Neural cell (in vitro differentiated cells): ENCODE results near the gene RPL26. TPM values are rescaled to one million over a fixed set of nuclear protein-coding genes. Genes with fewer than 3 reads are reported as not detected.

Experiments
- H2AFZ ChIP-seq: fragments of 200-600, 300-800 bp; sonication (generic), shearing (Covaris generic); 2 replicates; pipeline ENCODE4 v1.6.0; 2014; ENCODE audit warnings: low read depth, mild to moderate bottlenecking, antibody characterized with exemption, low read length, moderate library complexity
- H3F3A ChIP-seq: fragments of 200-600 bp; shearing (Covaris generic); 2 replicates; pipeline ENCODE4 v1.6.1; 2016; ENCODE audit warnings: mild to moderate bottlenecking, moderate library complexity, mixed read lengths, antibody characterized with exemption, low read length; ENCODE audit not compliant: insufficient read depth, poor library complexity, severe bottlenecking
- H3K27ac ChIP-seq: fragments of 200-600, 300-800 bp; sonication (generic), shearing (Covaris generic); 2 replicates; pipeline ENCODE4 v1.5.1; 2014; ENCODE audit warnings: mild to moderate bottlenecking, low read length, moderate library complexity
- H3K27me3 ChIP-seq: fragments of 300-800, 200-600 bp; sonication (generic), shearing (Covaris generic); 2 replicates; pipeline ENCODE4 v1.6.0; 2014; ENCODE audit warnings: mild to moderate bottlenecking, low read depth, low read length, moderate library complexity; ENCODE audit not compliant: insufficient read depth
- H3K36me3 ChIP-seq: fragments of 300-800, 200-600 bp; sonication (generic), shearing (Covaris generic); 2 replicates; pipeline ENCODE4 v1.5.1; 2014; ENCODE audit warnings: mild to moderate bottlenecking, antibody characterized with exemption, low read length, moderate library complexity; ENCODE audit not compliant: insufficient read depth
- H3K4me2 ChIP-seq: fragments of 300-800, 200-600 bp; sonication (generic), shearing (Covaris generic); 2 replicates; pipeline ENCODE4 v1.6.0; 2014; ENCODE audit warnings: mild to moderate bottlenecking, low read length
- H3K4me3 ChIP-seq: fragments of 300-800, 200-600 bp; sonication (generic), shearing (Covaris generic); 2 replicates; pipeline ENCODE4 v1.5.1; 2014; ENCODE audit warnings: mild to moderate bottlenecking, low read length, moderate library complexity
- H3K79me2 ChIP-seq: fragments of 200-600 bp; shearing (Covaris generic); replicated peaks from 2 replicates; pipeline ENCODE4 v1.6.0; 2014; ENCODE audit warnings: mild to moderate bottlenecking, low read length, moderate library complexity; ENCODE audit not compliant: insufficient read depth
- H3K9ac ChIP-seq: fragments of 300-800, 200-600 bp; sonication (generic), shearing (Covaris generic); 2 replicates; pipeline ENCODE4 v1.6.1; 2016; ENCODE audit warnings: mild to moderate bottlenecking, low read length, mixed read lengths
- H3K9me2 ChIP-seq: fragments of 200-600 bp; shearing (Covaris generic); 2 replicates; pipeline ENCODE4 v1.6.1; 2016; ENCODE audit warnings: mild to moderate bottlenecking, low read length, mixed read lengths; ENCODE audit not compliant: insufficient read depth
- H3K9me3 ChIP-seq: fragments of 200-600, 300-800 bp; sonication (generic), shearing (Covaris generic); 2 replicates; pipeline ENCODE4 v1.6.1; 2016; ENCODE audit warnings: mild to moderate bottlenecking, mixed run types, low read length, moderate library complexity, mixed read lengths
- H4K20me1 ChIP-seq: fragments of 200-600 bp; shearing (Covaris generic); 2 replicates; pipeline ENCODE4 v1.6.1; 2016; ENCODE audit warnings: mild to moderate bottlenecking, mixed run types; ENCODE audit not compliant: insufficient read depth
- EP300 ChIP-seq: fragments of 450-650 bp; conservative IDR thresholded peaks from 2 replicates; pipeline ENCODE4 v1.6.1; 2014; ENCODE audit warnings: antibody characterized with exemption, mild to moderate bottlenecking, moderate library complexity; ENCODE audit not compliant: poor library complexity, severe bottlenecking
- EZH2 ChIP-seq: fragments of 200-600, 300-800 bp; shearing (Covaris generic), sonication (generic); IDR thresholded peaks from 2 replicates; pipeline ENCODE4 v1.6.1; 2014; ENCODE audit warnings: antibody characterized with exemption, low read length, borderline replicate concordance, mild to moderate bottlenecking; ENCODE audit not compliant: insufficient read depth, poor library complexity, severe bottlenecking
- MXI1 ChIP-seq: fragments of 450-650 bp; conservative IDR thresholded peaks from 2 replicates; pipeline ENCODE4 v1.6.1; 2014; ENCODE audit warnings: antibody characterized with exemption, mild to moderate bottlenecking; ENCODE audit not compliant: poor library complexity, severe bottlenecking
- POLR2AphosphoS5 ChIP-seq: IDR thresholded peaks from 2 replicates; pipeline ENCODE4 v1.6.1; 2012
- RAD21 ChIP-seq: fragments of 450-650 bp; conservative IDR thresholded peaks from 2 replicates; pipeline ENCODE4 v1.6.1; 2014; ENCODE audit warnings: antibody characterized with exemption, mild to moderate bottlenecking, moderate library complexity
- SMC3 ChIP-seq: fragments of 450-650 bp; conservative IDR thresholded peaks from 2 replicates; pipeline ENCODE4 v1.6.1; 2014; ENCODE audit warnings: antibody characterized with exemption, mild to moderate bottlenecking, moderate library complexity; ENCODE audit not compliant: poor library complexity
- TAF1 ChIP-seq: IDR thresholded peaks from 2 replicates; pipeline ENCODE4 v1.6.1; 2012; ENCODE audit warnings: low read depth
- polyA plus RNA-seq: library from polyadenylated mRNA; depleted of rRNA; stranded (reverse); fragments of >200 nt; gene quantifications from 2 replicates; pipeline ENCODE4 v1.2.3, GENCODE V29; 2014
- TF ChIP-seq, protein P1 (sequence below): IDR thresholded peaks from 2 replicates; pipeline ENCODE4 v1.6.1; 2012; ENCODE audit warnings: borderline replicate concordance
- TF ChIP-seq, protein P2 (sequence below): fragments of 450-650 bp; IDR thresholded peaks from 2 replicates; pipeline ENCODE4 v1.5.1; 2014; ENCODE audit warnings: antibody characterized with exemption, mild to moderate bottlenecking, moderate library complexity; ENCODE audit not compliant: poor library complexity, severe bottlenecking

RPL26 gene
- polyA plus RNA-seq, 1 donor from 2014 or later: 4,061 TPM

DNA sequence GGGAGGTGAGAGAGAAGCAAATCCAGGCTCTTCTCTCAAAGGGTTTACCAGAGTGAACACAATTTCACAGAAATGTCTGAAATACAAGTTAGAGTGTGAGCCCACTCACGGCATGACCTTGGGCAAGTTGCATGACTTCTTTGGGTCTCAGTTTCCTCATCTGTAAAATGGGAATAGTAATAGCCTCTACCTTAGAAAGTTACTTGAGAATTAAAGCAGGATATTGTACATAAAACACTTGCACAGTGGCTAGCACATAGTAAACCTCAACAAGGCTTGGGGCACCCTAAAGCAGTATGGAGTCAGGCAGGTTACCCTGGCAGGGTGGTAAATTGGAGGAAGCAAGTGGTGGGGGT is 27.9 kb upstream of the RPL26 start:
- Histone ChIP-seq H3K27ac (no peak overlapping the region), H2AFZ (no peak overlapping the region), H3K9ac (no peak overlapping the region), H3K4me3 (no peak overlapping the region), H3K9me2 (no peaks in the 10 kb centered on the region), H3K79me2 (no peaks in the 10 kb centered on the region), H3K36me3 (no peaks in the 10 kb centered on the region), H3K27me3 (no peaks in the 10 kb centered on the region), H3K9me3 (no peaks in the 10 kb centered on the region), H4K20me1 (no peaks in the 10 kb centered on the region), H3K4me2 (no peak overlapping the region), H3F3A (no peaks in the 10 kb centered on the region)
- TF ChIP-seq MXI1 (no peak), EP300 (no peak), RAD21 (no peak), TAF1 (no peak), POLR2AphosphoS5 (no peak), SMC3 (no peak), EZH2 (no peak)
- TF ChIP-seq, protein P1, sequence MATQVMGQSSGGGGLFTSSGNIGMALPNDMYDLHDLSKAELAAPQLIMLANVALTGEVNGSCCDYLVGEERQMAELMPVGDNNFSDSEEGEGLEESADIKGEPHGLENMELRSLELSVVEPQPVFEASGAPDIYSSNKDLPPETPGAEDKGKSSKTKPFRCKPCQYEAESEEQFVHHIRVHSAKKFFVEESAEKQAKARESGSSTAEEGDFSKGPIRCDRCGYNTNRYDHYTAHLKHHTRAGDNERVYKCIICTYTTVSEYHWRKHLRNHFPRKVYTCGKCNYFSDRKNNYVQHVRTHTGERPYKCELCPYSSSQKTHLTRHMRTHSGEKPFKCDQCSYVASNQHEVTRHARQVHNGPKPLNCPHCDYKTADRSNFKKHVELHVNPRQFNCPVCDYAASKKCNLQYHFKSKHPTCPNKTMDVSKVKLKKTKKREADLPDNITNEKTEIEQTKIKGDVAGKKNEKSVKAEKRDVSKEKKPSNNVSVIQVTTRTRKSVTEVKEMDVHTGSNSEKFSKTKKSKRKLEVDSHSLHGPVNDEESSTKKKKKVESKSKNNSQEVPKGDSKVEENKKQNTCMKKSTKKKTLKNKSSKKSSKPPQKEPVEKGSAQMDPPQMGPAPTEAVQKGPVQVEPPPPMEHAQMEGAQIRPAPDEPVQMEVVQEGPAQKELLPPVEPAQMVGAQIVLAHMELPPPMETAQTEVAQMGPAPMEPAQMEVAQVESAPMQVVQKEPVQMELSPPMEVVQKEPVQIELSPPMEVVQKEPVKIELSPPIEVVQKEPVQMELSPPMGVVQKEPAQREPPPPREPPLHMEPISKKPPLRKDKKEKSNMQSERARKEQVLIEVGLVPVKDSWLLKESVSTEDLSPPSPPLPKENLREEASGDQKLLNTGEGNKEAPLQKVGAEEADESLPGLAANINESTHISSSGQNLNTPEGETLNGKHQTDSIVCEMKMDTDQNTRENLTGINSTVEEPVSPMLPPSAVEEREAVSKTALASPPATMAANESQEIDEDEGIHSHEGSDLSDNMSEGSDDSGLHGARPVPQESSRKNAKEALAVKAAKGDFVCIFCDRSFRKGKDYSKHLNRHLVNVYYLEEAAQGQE: no peak
- TF ChIP-seq, protein P2, sequence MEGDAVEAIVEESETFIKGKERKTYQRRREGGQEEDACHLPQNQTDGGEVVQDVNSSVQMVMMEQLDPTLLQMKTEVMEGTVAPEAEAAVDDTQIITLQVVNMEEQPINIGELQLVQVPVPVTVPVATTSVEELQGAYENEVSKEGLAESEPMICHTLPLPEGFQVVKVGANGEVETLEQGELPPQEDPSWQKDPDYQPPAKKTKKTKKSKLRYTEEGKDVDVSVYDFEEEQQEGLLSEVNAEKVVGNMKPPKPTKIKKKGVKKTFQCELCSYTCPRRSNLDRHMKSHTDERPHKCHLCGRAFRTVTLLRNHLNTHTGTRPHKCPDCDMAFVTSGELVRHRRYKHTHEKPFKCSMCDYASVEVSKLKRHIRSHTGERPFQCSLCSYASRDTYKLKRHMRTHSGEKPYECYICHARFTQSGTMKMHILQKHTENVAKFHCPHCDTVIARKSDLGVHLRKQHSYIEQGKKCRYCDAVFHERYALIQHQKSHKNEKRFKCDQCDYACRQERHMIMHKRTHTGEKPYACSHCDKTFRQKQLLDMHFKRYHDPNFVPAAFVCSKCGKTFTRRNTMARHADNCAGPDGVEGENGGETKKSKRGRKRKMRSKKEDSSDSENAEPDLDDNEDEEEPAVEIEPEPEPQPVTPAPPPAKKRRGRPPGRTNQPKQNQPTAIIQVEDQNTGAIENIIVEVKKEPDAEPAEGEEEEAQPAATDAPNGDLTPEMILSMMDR: no peak

DNA sequence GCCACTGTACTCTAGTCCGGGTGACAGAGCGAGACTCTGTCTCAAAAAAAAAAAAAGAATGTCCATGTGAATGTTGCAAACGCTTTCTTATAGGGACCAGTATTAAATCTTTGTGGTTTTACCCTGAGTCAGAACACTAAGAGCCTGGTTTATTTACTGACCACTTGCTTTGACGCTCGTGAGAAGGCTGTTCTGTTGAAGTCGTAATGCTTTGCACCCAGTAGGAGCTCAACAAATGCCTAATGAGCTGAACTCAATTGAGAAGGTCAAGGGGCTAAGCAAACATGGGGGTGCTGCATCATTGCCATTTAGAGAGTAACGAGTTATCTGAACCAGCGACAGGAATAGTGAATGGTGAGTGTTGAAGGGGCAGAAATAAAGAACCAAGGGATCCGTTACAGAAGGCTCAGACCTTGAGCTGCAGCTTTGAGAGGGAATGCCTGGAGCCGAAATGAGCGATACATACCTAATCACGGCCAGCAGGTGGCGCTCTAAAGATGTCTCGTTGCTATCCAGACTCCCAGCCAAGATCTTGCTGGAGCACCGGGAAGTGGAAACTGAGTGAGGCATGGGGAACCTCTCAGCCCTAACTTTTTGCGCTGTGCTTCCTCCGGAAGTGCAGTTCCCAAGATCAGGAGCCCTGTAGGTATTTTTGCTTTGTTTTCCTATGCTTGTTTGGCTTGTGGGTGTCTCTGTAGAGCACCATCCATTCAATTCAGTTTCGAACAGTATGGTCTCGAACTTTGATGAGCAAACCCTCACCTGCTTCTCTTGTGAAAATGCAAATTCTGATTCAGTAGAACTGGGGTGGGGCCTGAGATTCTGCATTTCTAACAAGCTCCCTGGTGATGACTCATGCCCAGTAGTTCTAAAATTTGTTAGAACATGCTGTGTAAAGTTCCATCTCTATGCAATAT is 27.2 kb upstream of the RPL26 start:
- Histone ChIP-seq H2AFZ (no peak overlapping the region), H3K9ac (no peak overlapping the region), H3F3A (no peaks in the 10 kb centered on the region), H3K27me3 (no peaks in the 10 kb centered on the region), H3K4me2 (no peak overlapping the region), H4K20me1 (no peaks in the 10 kb centered on the region), H3K36me3 (no peaks in the 10 kb centered on the region), H3K4me3 (no peak overlapping the region), H3K9me2 (no peaks in the 10 kb centered on the region), H3K9me3 (no peaks in the 10 kb centered on the region), H3K27ac (no peak overlapping the region), H3K79me2 (no peaks in the 10 kb centered on the region)
- TF ChIP-seq, protein P1: no peak
- TF ChIP-seq, protein P2: peak; percentile 85
- TF ChIP-seq RAD21 (peak; percentile 77), EZH2 (no peak), EP300 (no peak), SMC3 (peak; percentile 89), TAF1 (no peak)
